Measurements from ENCODE around the gene NAP1L4.

DNA sequence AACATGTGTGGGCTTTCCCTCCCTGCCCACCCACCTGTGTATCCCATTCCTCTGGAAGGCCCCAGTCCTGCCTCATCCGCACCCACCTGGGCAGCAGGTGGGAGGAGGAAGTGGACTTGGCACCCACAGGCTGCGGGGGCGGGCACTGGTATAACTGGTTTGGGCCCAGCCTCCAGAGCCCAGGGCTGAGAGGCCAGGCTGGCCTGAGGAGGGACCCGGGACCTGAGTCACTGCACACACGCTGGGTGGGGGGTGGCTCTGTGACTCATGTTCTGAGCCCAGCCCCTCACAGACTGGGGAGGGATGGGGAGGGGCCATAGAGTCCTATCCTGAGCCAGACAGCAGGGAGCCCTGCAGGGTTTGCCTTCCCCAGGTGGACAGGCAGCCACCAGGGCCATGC is 79.6 kb downstream of the NAP1L4 start:
- TF ChIP-seq, protein P1, sequence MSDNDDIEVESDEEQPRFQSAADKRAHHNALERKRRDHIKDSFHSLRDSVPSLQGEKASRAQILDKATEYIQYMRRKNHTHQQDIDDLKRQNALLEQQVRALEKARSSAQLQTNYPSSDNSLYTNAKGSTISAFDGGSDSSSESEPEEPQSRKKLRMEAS (IDR thresholded peaks at IDR 0.05; ENCODE audit: low read depth), result no peak
- TF ChIP-seq TEAD4 (IDR thresholded peaks at IDR 0.05; ENCODE audit: borderline replicate concordance, insufficient read depth), result no peak
- TF ChIP-seq, protein P2, sequence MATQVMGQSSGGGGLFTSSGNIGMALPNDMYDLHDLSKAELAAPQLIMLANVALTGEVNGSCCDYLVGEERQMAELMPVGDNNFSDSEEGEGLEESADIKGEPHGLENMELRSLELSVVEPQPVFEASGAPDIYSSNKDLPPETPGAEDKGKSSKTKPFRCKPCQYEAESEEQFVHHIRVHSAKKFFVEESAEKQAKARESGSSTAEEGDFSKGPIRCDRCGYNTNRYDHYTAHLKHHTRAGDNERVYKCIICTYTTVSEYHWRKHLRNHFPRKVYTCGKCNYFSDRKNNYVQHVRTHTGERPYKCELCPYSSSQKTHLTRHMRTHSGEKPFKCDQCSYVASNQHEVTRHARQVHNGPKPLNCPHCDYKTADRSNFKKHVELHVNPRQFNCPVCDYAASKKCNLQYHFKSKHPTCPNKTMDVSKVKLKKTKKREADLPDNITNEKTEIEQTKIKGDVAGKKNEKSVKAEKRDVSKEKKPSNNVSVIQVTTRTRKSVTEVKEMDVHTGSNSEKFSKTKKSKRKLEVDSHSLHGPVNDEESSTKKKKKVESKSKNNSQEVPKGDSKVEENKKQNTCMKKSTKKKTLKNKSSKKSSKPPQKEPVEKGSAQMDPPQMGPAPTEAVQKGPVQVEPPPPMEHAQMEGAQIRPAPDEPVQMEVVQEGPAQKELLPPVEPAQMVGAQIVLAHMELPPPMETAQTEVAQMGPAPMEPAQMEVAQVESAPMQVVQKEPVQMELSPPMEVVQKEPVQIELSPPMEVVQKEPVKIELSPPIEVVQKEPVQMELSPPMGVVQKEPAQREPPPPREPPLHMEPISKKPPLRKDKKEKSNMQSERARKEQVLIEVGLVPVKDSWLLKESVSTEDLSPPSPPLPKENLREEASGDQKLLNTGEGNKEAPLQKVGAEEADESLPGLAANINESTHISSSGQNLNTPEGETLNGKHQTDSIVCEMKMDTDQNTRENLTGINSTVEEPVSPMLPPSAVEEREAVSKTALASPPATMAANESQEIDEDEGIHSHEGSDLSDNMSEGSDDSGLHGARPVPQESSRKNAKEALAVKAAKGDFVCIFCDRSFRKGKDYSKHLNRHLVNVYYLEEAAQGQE (IDR thresholded peaks at IDR 0.05; ENCODE audit: low read depth, low read length), result no peak
- TF ChIP-seq RFX5 (IDR thresholded peaks at IDR 0.05; ENCODE audit: low read length), result no peak

All from SK-N-SH (cell line).